Upper lobe of left lung (tissue), 4 donors: Measurements from ENCODE around the gene DRAXIN.

Source experiments
- CTCF ChIP-seq, 6 experiments: fragments of 450-650 bp in 4 of 6; fragments of 200-600 bp in 2 of 6; sonication (generic) in 2 of 6; IDR thresholded peaks; one replicate each; pipeline ENCODE4 v1.5.1; 2016 to 2019; ENCODE audit warnings: antibody characterized with exemption in 6 of 6
- EP300 ChIP-seq, 4 donors: sonication (generic); formaldehyde crosslinking; IDR thresholded peaks; one replicate each; pipeline ENCODE4 v1.5.1; 2017; ENCODE audit warnings: antibody characterized with exemption in 4 of 4, control low read depth in 2 of 4
- POLR2A ChIP-seq, 4 donors: fragments of 450-650 bp; IDR thresholded peaks; one replicate each; pipeline ENCODE4 v1.5.1; 2016 to 2017; ENCODE audit warnings: antibody characterized with exemption in 4 of 4, mild to moderate bottlenecking in 2 of 4
- POLR2AphosphoS5 ChIP-seq, 2 donors: sonication (generic); formaldehyde crosslinking; IDR thresholded peaks; one replicate each; pipeline ENCODE4 v1.5.1; 2017; ENCODE audit warnings: antibody characterized with exemption in 2 of 2

- TF ChIP-seq EP300 (IDR thresholded peaks at IDR 0.05) (no peak), CTCF (IDR thresholded peaks at IDR 0.05) (no peak), POLR2AphosphoS5 (IDR thresholded peaks at IDR 0.05) (no peak), POLR2A (IDR thresholded peaks at IDR 0.05) (no peak)
These were observed 80.9 kb downstream of the DRAXIN start for GRCh38 chr1:11772458-11772857.
